Mesothelial cell of epicardium (in vitro differentiated cells): ENCODE results near the gene STX1A. TPM values are rescaled to one million over a fixed set of nuclear protein-coding genes. Genes with fewer than 3 reads are reported as not detected.

ENCODE experiments used
- DNase-seq, 2 experiments: peaks; one replicate each; pipeline ENCODE4 v3.0.0; 2021; ENCODE audit warnings: low spot score in 2 of 2; ENCODE audit not compliant: unreplicated experiment in 2 of 2
- H3K27ac Mint-ChIP-seq: 2 replicates; pipeline ENCODE4 v1.8.0; 2021; ENCODE audit warnings: mixed read lengths
- H3K27me3 Mint-ChIP-seq: 2 replicates; pipeline ENCODE4 v1.8.0; 2021; ENCODE audit warnings: low read depth, mixed read lengths
- H3K36me3 Mint-ChIP-seq: 2 replicates; pipeline ENCODE4 v1.8.0; 2021; ENCODE audit warnings: mixed read lengths
- H3K4me1 Mint-ChIP-seq: 2 replicates; pipeline ENCODE4 v1.8.0; 2021; ENCODE audit warnings: mixed read lengths
- H3K4me3 Mint-ChIP-seq: 2 replicates; pipeline ENCODE4 v1.8.0; 2021; ENCODE audit warnings: mild to moderate bottlenecking, moderate library complexity, mixed read lengths
- H3K9me3 Mint-ChIP-seq: 2 replicates; pipeline ENCODE4 v1.8.0; 2021; ENCODE audit warnings: mixed read lengths
- total RNA-seq: library from RNA; stranded (reverse); gene quantifications from 3 replicates; pipeline ENCODE4 v1.2.1, GENCODE V29; 2021
- TF ChIP-seq, protein P1 (sequence below): fragments of 200-600 bp; sonication (generic); IDR thresholded peaks from one replicate; pipeline ENCODE4 v1.5.0; 2021; ENCODE audit warnings: antibody characterized with exemption; ENCODE audit not compliant: unreplicated experiment

Gene STX1A
- 12.5 to 15.5 TPM (median 13.2 TPM) in 3 replicates for total RNA-seq

DNA sequence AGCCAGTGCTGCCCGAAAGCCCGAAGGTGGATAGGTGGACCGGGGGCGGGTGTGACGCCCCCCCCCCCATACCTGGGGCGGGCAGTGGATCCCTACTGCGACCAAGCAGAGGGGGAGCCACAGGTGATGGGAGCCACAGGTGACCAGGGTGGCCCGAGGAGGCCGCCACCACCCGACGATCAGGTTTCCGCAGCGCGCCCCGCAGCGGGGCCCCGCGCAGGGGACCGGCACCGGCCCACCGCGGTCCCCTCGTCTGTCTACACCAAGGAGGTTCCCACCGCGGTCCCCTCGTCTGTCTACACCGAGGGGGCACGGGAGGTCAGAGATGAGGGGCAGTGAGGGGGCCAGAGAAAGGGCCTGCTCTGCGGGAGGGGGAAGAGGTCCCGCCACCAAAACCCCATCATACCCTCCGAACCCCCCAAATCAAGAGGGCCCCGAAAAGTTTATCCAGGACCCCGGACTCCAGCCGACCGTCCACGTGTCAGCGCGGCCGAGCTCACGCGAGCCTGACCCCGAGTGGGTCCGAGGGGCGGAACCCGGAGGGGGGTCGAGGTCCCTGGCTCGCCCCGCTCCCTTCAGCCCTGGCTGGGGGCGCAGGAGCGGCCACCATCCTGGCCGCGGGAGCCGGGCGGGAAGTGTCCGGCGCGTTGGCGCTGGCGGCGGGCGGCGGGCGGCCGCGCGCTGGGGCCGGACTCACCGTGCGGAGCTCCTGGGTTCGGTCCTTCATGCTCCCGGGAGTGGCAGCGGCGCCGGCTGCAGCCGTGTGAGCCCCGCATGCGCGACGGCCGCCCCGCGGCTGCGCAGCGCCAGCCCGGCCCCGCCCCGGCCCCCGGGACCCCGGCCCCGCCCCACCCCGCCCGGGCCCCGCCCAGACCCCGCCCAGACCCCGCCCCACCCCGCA, at the start of gene STX1A:
TSS of gene STX1A (minus strand) at position 765 of the 901 bp plus-strand sequence. CDS start at position 727, 38 bp downstream.
- Mint-ChIP-seq H3K27me3 (peaks cover 4% of the 10 kb centered on the region), H3K27ac (no peak within 1 kb of the TSS), H3K4me3 (peak within 1 kb of the TSS; percentile 72), H3K36me3 (no peaks in the 10 kb centered on the region), H3K4me1 (peaks cover 23% of the 10 kb centered on the region), H3K9me3 (no peaks in the 10 kb centered on the region)
- TF ChIP-seq, protein P1, sequence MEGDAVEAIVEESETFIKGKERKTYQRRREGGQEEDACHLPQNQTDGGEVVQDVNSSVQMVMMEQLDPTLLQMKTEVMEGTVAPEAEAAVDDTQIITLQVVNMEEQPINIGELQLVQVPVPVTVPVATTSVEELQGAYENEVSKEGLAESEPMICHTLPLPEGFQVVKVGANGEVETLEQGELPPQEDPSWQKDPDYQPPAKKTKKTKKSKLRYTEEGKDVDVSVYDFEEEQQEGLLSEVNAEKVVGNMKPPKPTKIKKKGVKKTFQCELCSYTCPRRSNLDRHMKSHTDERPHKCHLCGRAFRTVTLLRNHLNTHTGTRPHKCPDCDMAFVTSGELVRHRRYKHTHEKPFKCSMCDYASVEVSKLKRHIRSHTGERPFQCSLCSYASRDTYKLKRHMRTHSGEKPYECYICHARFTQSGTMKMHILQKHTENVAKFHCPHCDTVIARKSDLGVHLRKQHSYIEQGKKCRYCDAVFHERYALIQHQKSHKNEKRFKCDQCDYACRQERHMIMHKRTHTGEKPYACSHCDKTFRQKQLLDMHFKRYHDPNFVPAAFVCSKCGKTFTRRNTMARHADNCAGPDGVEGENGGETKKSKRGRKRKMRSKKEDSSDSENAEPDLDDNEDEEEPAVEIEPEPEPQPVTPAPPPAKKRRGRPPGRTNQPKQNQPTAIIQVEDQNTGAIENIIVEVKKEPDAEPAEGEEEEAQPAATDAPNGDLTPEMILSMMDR, result no peak
- peak; percentile 56 to 77 for DNase-seq

DNA sequence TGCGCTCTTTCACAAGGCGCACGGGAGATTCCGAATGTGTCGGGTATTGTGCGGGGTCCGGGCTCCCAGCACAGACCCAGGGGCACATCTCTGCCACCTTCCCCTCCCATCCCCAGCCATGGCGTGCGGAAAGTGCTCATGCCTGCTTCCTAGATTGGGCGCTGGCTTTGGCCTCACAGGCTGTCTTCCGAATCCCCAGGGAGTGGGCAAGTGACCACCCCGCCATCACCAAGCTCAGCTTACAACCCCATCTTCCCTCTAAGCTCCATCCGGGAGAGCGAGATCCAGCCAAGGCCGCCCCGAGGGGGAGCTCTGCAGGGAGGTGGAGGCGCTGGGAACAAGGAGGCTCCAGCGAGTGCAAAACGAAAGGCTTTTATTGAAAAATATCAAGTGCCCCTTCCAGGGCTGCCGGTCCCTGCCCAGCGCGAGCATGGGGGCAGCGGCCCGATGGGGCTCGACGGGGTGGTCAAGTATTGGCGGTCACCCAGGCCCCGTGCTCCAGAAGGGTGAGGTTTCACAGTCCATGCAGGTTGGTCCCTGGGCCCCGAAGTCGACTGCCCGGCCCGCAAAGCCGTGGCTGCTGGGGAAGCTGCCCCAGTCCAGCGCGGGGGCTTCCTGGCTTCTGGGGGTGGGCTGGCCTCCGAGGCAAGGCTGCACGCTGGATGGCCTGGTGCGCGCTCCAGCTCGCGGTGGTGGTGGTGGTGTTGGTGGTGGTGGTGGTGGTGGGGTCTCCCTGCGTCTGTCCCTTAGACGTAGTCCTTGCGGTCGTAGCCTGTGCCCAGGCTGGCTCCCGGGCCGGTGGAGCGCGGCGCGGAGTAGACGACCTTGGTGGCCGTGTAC, 49.4 kb upstream of the STX1A start:
- Mint-ChIP-seq H3K36me3 (no peaks in the 10 kb centered on the region), H3K9me3 (no peaks in the 10 kb centered on the region), H3K4me1 (peaks cover 6% of the 10 kb centered on the region), H3K27me3 (peaks cover 36% of the 10 kb centered on the region), H3K4me3 (peak overlapping the region; percentile 13), H3K27ac (no peak overlapping the region)
- TF ChIP-seq, protein P1, result no peak
- DNase-seq, result no peak

DNA sequence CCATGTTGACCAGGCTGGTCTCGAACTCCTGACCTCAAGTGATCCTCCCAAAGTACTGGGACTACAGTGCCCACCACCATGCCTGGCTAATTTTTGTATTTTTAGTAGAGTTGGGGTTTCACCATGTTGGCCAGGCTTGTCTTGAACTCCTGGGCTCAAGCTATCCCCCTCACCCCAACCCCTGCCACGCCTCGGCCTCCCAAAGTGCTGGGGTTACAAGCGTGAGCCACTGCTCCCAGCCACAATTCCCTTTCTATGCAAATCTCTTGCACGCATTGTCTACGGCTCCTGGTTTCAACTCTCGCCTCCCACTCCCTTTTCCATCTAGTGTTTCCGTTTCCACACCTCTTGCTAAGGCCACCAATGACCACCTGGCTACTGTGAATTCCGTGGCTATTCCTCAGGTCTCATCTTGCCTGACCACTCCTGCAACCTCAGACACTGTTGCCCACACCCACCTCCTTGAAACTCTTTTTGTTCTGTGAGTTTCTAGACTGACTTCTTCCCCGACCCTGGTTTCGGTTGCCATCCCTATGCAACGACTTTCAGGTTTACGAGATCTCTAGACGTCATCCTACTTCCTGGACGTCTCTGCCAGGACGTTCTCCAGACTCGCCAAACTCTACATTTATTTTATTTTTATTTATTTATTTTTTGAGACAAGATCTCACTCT, 47.2 kb upstream of the STX1A start:
- TF ChIP-seq, protein P1, result no peak
- Mint-ChIP-seq H3K4me3 (no peak overlapping the region), H3K36me3 (no peaks in the 10 kb centered on the region), H3K27ac (no peak overlapping the region), H3K4me1 (peaks cover 6% of the 10 kb centered on the region), H3K27me3 (peaks cover 31% of the 10 kb centered on the region), H3K9me3 (no peaks in the 10 kb centered on the region)
- DNase-seq, result no peak

DNA sequence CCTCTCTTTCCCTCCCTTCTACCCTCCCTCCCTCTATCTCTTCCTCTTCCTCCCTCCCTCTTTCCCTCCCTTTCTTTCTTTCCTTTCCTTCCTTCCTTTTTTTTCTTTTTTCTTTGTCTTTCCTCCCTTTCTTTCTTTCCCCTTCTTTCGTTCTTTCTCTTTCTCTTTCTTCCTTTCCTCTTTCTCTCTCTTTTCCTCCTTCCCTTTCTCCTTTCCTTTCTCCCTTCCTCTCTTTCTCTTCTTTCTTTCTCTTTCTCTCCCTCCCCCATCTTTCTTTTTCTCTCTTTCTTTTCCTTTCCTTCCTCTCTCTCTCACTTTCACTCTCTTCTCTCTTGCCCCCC, 43.2 kb upstream of the STX1A start:
- DNase-seq, result no peak
- peaks cover 3% of the 10 kb centered on the region for H3K27me3 Mint-ChIP-seq
- no peak overlapping the region for H3K27ac Mint-ChIP-seq
- H3K4me3 Mint-ChIP-seq, result no peak overlapping the region
- no peaks in the 10 kb centered on the region for H3K4me1 Mint-ChIP-seq
- TF ChIP-seq, protein P1, result no peak
- no peaks in the 10 kb centered on the region for H3K9me3 Mint-ChIP-seq
- no peaks in the 10 kb centered on the region for H3K36me3 Mint-ChIP-seq

DNA sequence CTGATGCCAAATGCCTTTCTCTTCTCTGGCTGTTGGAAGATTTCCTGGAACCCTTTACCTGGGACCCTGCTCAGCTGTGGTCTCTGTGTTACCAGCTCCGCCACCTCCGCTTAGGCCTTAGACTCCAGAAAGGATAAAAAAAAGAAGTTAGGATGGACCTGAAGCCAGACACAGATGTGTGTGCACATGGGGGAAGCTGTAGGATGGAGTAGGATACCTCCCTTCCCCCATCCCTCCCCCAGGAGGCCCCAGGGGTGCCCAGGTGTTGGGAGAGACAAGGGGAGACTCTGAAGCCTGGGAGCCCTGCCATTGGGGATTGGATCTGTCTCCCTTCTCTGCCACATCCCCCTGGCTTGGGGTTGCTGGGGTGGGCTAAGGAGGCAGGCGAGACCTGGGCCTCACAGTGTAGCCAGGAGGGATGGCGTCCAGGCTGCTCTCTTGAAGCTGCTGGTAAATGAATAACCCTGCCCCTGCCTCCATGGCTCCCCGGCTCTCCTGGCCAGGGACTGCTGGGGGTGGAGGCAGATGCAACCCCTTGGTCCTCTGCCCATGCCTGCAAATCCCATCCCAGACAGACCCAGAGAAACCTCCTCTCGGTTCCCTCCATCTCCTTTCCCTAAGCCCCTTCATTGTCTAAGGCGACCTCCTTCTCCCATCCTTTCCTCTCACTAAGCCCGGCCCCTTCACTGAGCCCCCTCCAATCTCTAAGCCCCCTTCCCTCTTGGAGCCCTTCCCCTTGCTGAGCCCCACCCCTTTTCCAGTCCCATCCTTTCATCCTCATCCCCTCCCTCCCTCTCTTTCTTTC, 42.6 kb upstream of the STX1A start:
- Mint-ChIP-seq H3K4me1 (no peaks in the 10 kb centered on the region), H3K27ac (no peak overlapping the region), H3K27me3 (peaks cover 1% of the 10 kb centered on the region), H3K4me3 (no peak overlapping the region), H3K9me3 (no peaks in the 10 kb centered on the region), H3K36me3 (no peaks in the 10 kb centered on the region)
- TF ChIP-seq, protein P1, result no peak
- no peak for DNase-seq
